ENCODE measurements around the gene MTFMT. TPM values are rescaled to one million over a fixed set of nuclear protein-coding genes. Genes with fewer than 3 reads are reported as not detected.

The MTFMT gene
- polyA plus RNA-seq, 1 experiment, result 15.3 TPM

DNA sequence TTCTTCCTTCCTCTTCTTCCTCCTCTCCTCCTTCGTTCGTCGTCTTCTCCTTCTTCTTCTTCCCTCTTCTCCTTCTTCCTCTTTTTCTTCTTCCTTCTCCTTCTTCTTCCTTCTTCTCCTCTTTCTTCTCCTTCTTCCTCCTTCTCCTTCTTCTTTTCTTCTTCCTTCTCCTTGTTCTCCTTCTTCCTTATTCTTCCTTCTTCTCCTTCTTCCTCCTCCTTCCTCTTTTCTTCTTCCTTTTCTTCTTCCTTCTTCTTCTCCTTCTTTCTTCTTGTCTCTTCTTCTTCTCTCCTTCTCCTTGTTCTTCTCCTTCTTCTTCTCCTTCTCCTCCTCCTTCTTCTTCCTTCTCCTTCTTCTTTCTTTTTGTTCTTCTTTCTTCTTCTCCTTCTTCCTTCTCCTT, 75.0 kb downstream of the MTFMT start:
- Histone ChIP-seq H3K4me3 (ENCODE audit: low read depth, low read length) (no peak overlapping the region), H3K27ac (ENCODE audit: low read depth, low read length) (no peak overlapping the region), H3K9me3 (ENCODE audit: control insufficient read depth, insufficient read depth, low read length) (no peaks in the 10 kb centered on the region), H3K27me3 (ENCODE audit: control insufficient read depth, insufficient read depth, low read length) (no peaks in the 10 kb centered on the region)
- DNase-seq (ENCODE audit: low read depth, low spot score), result no peak
- CTCF ChIA-PET, result no interaction called here
- no peak for TF ChIP-seq CTCF (IDR thresholded peaks at IDR 0.05; ENCODE audit: low read depth, low read length)
- POLR2A ChIA-PET, result no interaction called here

DNA sequence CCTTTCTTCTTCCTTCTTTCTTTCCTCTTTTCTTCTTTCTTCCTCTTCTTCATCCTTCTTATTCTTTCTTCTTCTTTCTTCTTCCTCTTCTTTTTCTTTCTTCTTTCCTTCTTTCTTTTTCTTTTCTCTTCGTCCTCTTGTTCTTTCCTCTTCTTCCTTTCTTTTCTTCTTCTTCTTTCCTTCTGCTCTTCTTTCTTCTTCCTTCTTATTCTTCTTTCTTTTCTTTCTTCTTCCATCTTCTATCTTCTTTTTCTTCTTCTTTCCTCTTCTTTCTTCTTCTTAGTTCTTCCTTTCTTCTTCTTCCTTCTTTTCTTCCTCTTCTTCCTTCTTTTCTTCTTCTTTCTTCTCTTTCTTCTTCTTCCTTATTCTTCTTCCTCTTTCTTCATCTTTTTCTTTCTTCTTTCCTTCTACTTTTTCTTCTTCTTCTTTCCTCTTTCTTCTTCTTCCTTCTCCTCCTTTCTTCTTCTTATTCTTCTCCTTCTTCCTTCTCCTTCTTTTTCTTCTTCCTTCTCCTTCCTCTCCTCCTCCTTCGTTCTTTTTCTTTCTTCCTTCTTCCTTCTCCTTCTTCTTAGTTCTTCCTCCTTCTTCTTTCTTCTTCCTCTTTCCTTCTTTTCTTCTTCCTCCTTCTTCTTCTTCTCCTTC, 77.5 kb downstream of the MTFMT start:
- Histone ChIP-seq H3K27me3 (ENCODE audit: control insufficient read depth, insufficient read depth, low read length) (no peaks in the 10 kb centered on the region), H3K9me3 (ENCODE audit: control insufficient read depth, insufficient read depth, low read length) (no peaks in the 10 kb centered on the region), H3K4me3 (ENCODE audit: low read depth, low read length) (no peak overlapping the region), H3K27ac (ENCODE audit: low read depth, low read length) (no peak overlapping the region)
- POLR2A ChIA-PET, result no interaction called here
- DNase-seq (ENCODE audit: low read depth, low spot score), result no peak
- CTCF ChIA-PET, result no interaction called here
- TF ChIP-seq CTCF (IDR thresholded peaks at IDR 0.05; ENCODE audit: low read depth, low read length), result no peak

Other genes starting within 250 kb of the MTFMT start
- gene PIF1, start 204.0 kb downstream of the MTFMT start, polyA plus RNA-seq (2011; rRNA removed), result 5.6 and 6.2 TPM in 2 replicates
- gene PLEKHO2, start 187.7 kb downstream of the MTFMT start, polyA plus RNA-seq (2011; rRNA removed), result 29.5 and 30.3 TPM in 2 replicates
- 4.0 and 5.4 TPM in 2 replicates for gene ANKDD1A, start 117.7 kb downstream of the MTFMT start, polyA plus RNA-seq (2011; rRNA removed)
- gene SPG21, start 39.7 kb downstream of the MTFMT start, polyA plus RNA-seq (2011; rRNA removed), result 85.7 and 101 TPM in 2 replicates
- 0.50 and 0.61 TPM in 2 replicates for gene SLC51B, start 15.7 kb upstream of the MTFMT start, polyA plus RNA-seq (2011; rRNA removed)
- gene RASL12, start 38.4 kb upstream of the MTFMT start, polyA plus RNA-seq (2011; rRNA removed), result 11.4 and 13.8 TPM in 2 replicates
- gene KBTBD13, start 47.1 kb upstream of the MTFMT start, polyA plus RNA-seq (2011; rRNA removed), result not detected in 2 replicates
- gene UBAP1L, start 85.6 kb upstream of the MTFMT start, polyA plus RNA-seq (2011; rRNA removed), result 0.46 and 0.55 TPM in 2 replicates
- 15.8 and 18.0 TPM in 2 replicates for gene PDCD7, start 104.2 kb upstream of the MTFMT start, polyA plus RNA-seq (2011; rRNA removed)
- 39.2 and 58.3 TPM in 2 replicates for gene CLPX, start 155.7 kb upstream of the MTFMT start, polyA plus RNA-seq (2011; rRNA removed)
- 0.52 and 0.61 TPM in 2 replicates for gene CILP, start 181.8 kb upstream of the MTFMT start, polyA plus RNA-seq (2011; rRNA removed)